H1 (cell line): ENCODE data around the gene RSAD2. TPM values are rescaled to one million over a fixed set of nuclear protein-coding genes. Genes with fewer than 3 reads are reported as not detected.

ENCODE experiments used
- CTCF ChIA-PET: fragments of 300-600 bp; sonication (Branson Sonifier 250); formaldehyde crosslinking; loops from one replicate; lab custom pipeline; 2021; ENCODE audit not compliant: partially characterized antibody; lab: Charles Lee
- POLR2A ChIA-PET: fragments of 300-600 bp; sonication (Branson Sonifier 250); formaldehyde crosslinking; loops from one replicate; lab custom pipeline; 2021; ENCODE audit warnings: inconsistent platforms; ENCODE audit not compliant: partially characterized antibody; lab: Charles Lee
- DNase-seq, 2 experiments: peaks; one replicate each; pipeline versions ENCODE4 v3.0.0 to v3.0.0-alpha.2; 2010 to 2022; ENCODE audit warnings: low spot score in 2 of 2, low read depth in 1 of 2, mixed read lengths in 1 of 2
- FAIRE-seq: peaks from 2 replicates; lab custom pipeline; 2011; peaks lifted over from hg19 to GRCh38; lab: Jason Lieb, UNC
- H2AFZ ChIP-seq: 2 replicates; pipeline ENCODE4 v1.8.1; 2012; ENCODE audit warnings: low read length, inconsistent platforms
- H2AK5ac ChIP-seq: 2 replicates; pipeline ENCODE4 v1.6.1; 2013; ENCODE audit warnings: low read depth, low read length
- H2BK120ac ChIP-seq: replicated peaks from 2 replicates; pipeline ENCODE3; 2013; ENCODE audit warnings: low read depth, low read length, inconsistent platforms
- H2BK12ac ChIP-seq: 2 replicates; pipeline ENCODE4 v1.6.1; 2013; ENCODE audit warnings: low read depth, low read length
- H2BK15ac ChIP-seq: 2 replicates; pipeline ENCODE4 v1.6.1; 2013; ENCODE audit warnings: low read length
- H2BK20ac ChIP-seq: 2 replicates; pipeline ENCODE4 v1.6.1; 2013; ENCODE audit warnings: low read length
- H2BK5ac ChIP-seq: 2 replicates; pipeline ENCODE4 v1.6.1; 2013; ENCODE audit warnings: low read depth, low read length
- H3K14ac ChIP-seq: 2 replicates; pipeline ENCODE4 v1.6.1; 2013; ENCODE audit warnings: inconsistent platforms; ENCODE audit not compliant: insufficient read length
- H3K18ac ChIP-seq: 2 replicates; pipeline ENCODE4 v1.6.1; 2013; ENCODE audit warnings: low read length; ENCODE audit errors: extremely low read depth
- H3K23ac ChIP-seq: 2 replicates; pipeline ENCODE4 v1.6.1; 2013; ENCODE audit warnings: inconsistent platforms; ENCODE audit not compliant: insufficient read length
- H3K23me2 ChIP-seq: 2 replicates; pipeline ENCODE4 v1.6.1; 2013; ENCODE audit warnings: low read depth, low read length
- H3K27ac ChIP-seq: 2 replicates; pipeline ENCODE4 v1.6.1; 2011; ENCODE audit warnings: low read depth, low read length, inconsistent platforms
- H3K27me3 ChIP-seq, 4 experiments: replicated peaks in 1 of 4; 1 replicate in 1 of 4; 2 replicates in 3 of 4; pipeline versions ENCODE4 v1.6.1 to v1.8.1; 2011 to 2013; ENCODE audit warnings: low read length in 3 of 4, mild to moderate bottlenecking in 3 of 4, inconsistent platforms in 2 of 4, mixed read lengths in 2 of 4, moderate library complexity in 1 of 4; ENCODE audit not compliant: control insufficient read depth in 3 of 4, insufficient read depth in 3 of 4; ENCODE audit errors: extremely low read depth in 1 of 4
- H3K36me3 ChIP-seq, 4 experiments: 2 replicates each; pipeline versions ENCODE4 v1.6.1 to v1.8.1; 2011 to 2013; ENCODE audit warnings: mild to moderate bottlenecking in 4 of 4, low read length in 3 of 4, moderate library complexity in 2 of 4, control low read depth in 1 of 4, inconsistent platforms in 1 of 4; ENCODE audit not compliant: insufficient read depth in 4 of 4, control insufficient read depth in 2 of 4
- H3K4ac ChIP-seq: replicated peaks from 2 replicates; pipeline ENCODE3; 2013; ENCODE audit warnings: low read length, low read depth, mixed read lengths, inconsistent platforms; ENCODE audit not compliant: insufficient read length
- H3K4me1 ChIP-seq, 4 experiments: replicated peaks in 1 of 4; 1 replicate in 1 of 4; 2 replicates in 3 of 4; pipeline versions ENCODE4 v1.6.1 to v1.8.1; 2011 to 2013; ENCODE audit warnings: low read length in 3 of 4, inconsistent platforms in 2 of 4, mixed read lengths in 1 of 4; ENCODE audit not compliant: insufficient read depth in 4 of 4, control insufficient read depth in 3 of 4
- H3K4me2 ChIP-seq, 2 experiments: 2 replicates each; pipeline versions ENCODE4 v1.6.1 to v1.8.1; 2011 to 2013; ENCODE audit warnings: low read depth in 2 of 2, low read length in 2 of 2, control low read depth in 1 of 2, inconsistent platforms in 1 of 2, mild to moderate bottlenecking in 1 of 2; ENCODE audit not compliant: insufficient read depth in 1 of 2
- H3K4me3 ChIP-seq, 4 experiments: fragments of 200-600, 300-600 bp in 1 of 4; sonication (generic), shearing (Covaris generic), sonication (Bioruptor Twin) in 1 of 4; 2 replicates each; pipeline versions ENCODE4 v1.5.1 to v1.8.1; 2011 to 2016; ENCODE audit warnings: low read length in 4 of 4, low read depth in 3 of 4, control low read depth in 2 of 4, inconsistent platforms in 2 of 4, mild to moderate bottlenecking in 2 of 4, mixed read lengths in 1 of 4, moderate library complexity in 1 of 4; ENCODE audit not compliant: insufficient read depth in 2 of 4; ENCODE audit errors: extremely low read depth in 1 of 4
- H3K56ac ChIP-seq: replicated peaks from 2 replicates; pipeline ENCODE3; 2013; ENCODE audit warnings: low read depth, mild to moderate bottlenecking, mixed read lengths, low read length, inconsistent platforms; ENCODE audit not compliant: insufficient read length
- H3K79me1 ChIP-seq: 2 replicates; pipeline ENCODE4 v1.6.1; 2013; ENCODE audit warnings: low read depth, low read length, control low read depth
- H3K79me2 ChIP-seq, 2 experiments: 2 replicates each; pipeline versions ENCODE4 v1.6.1 to v1.8.1; 2012 to 2013; ENCODE audit warnings: low read length in 2 of 2, mild to moderate bottlenecking in 2 of 2, inconsistent platforms in 1 of 2; ENCODE audit not compliant: insufficient read depth in 2 of 2, control insufficient read depth in 1 of 2
- H3K9ac ChIP-seq, 4 experiments: replicated peaks in 1 of 4; 1 replicate in 1 of 4; 2 replicates in 3 of 4; pipeline versions ENCODE4 v1.6.1 to v1.8.1; 2011 to 2013; ENCODE audit warnings: low read depth in 3 of 4, low read length in 3 of 4, control low read depth in 2 of 4, mild to moderate bottlenecking in 2 of 4, moderate library complexity in 2 of 4, inconsistent platforms in 1 of 4; ENCODE audit errors: extremely low read depth in 1 of 4
- H3K9me3 ChIP-seq, 2 experiments: 2 replicates each; pipeline versions ENCODE4 v1.6.1 to v1.8.1; 2012 to 2013; ENCODE audit warnings: mild to moderate bottlenecking in 2 of 2, moderate library complexity in 2 of 2, control low read depth in 1 of 2, inconsistent platforms in 1 of 2, low read depth in 1 of 2, low read length in 1 of 2, mixed read lengths in 1 of 2; ENCODE audit not compliant: insufficient read depth in 2 of 2
- H4K20me1 ChIP-seq, 2 experiments: replicated peaks in 1 of 2; 2 replicates each; pipeline versions ENCODE3 to v1.8.1; 2011 to 2013; ENCODE audit warnings: inconsistent platforms in 2 of 2, low read length in 2 of 2, mild to moderate bottlenecking in 1 of 2; ENCODE audit not compliant: insufficient read depth in 2 of 2, control insufficient read depth in 1 of 2
- H4K5ac ChIP-seq: 2 replicates; pipeline ENCODE4 v1.6.1; 2013; ENCODE audit warnings: low read length, low read depth, mixed read lengths, inconsistent platforms; ENCODE audit not compliant: insufficient read length
- H4K8ac ChIP-seq: 2 replicates; pipeline ENCODE4 v1.8.0; 2013; ENCODE audit warnings: mild to moderate bottlenecking, moderate library complexity, low read length, inconsistent platforms; ENCODE audit not compliant: insufficient read depth; ENCODE audit errors: extremely low read depth
- H4K91ac ChIP-seq: replicated peaks from 2 replicates; pipeline ENCODE3; 2013; ENCODE audit warnings: low read length, mixed read lengths, inconsistent platforms; ENCODE audit not compliant: insufficient read length
- BCL11A ChIP-seq, 2 experiments: IDR thresholded peaks; one replicate each; pipeline ENCODE4 v1.6.1; 2011; ENCODE audit warnings: low read depth in 2 of 2, low read length in 2 of 2, mild to moderate bottlenecking in 2 of 2
- CEBPB ChIP-seq: IDR thresholded peaks from 2 replicates; pipeline ENCODE4 v1.6.1; 2012; ENCODE audit warnings: low read depth, low read length
- KDM1A ChIP-seq: fragments of 200-600, 300-600 bp; sonication (generic); IDR thresholded peaks from 2 replicates; pipeline ENCODE4 v1.7.1; 2016; ENCODE audit warnings: mild to moderate bottlenecking, low read length, borderline replicate concordance
- MAX ChIP-seq: IDR thresholded peaks from 2 replicates; pipeline ENCODE4 v1.6.1; 2012; ENCODE audit warnings: inconsistent platforms
- RAD21 ChIP-seq, 2 experiments: IDR thresholded peaks in 1 of 2; conservative IDR thresholded peaks in 1 of 2; 2 replicates each; pipeline ENCODE4 v1.6.1; 2011; ENCODE audit warnings: low read depth in 2 of 2, low read length in 2 of 2, improper control_type of control experiment in 1 of 2, inconsistent platforms in 1 of 2, mild to moderate bottlenecking in 1 of 2, moderate library complexity in 1 of 2
- RFX5 ChIP-seq: IDR thresholded peaks from 2 replicates; pipeline ENCODE4 v1.6.1; 2011; ENCODE audit warnings: low read depth, low read length, improper control_type of control experiment, borderline replicate concordance
- SAP30 ChIP-seq: fragments of 300-600 bp; sonication (generic); IDR thresholded peaks from 2 replicates; pipeline ENCODE4 v1.7.1; 2012; ENCODE audit warnings: low read length, moderate library complexity, mild to moderate bottlenecking, inconsistent platforms; ENCODE audit not compliant: insufficient read depth, insufficient replicate concordance
- SUZ12 ChIP-seq: fragments of 200-600 bp; sonication (generic); IDR thresholded peaks from 2 replicates; pipeline ENCODE4 v1.6.1; 2012; ENCODE audit warnings: mild to moderate bottlenecking, inconsistent platforms, low read length, moderate library complexity, mixed read lengths
- TAF7 ChIP-seq: optimal IDR thresholded peaks from 2 replicates; pipeline ENCODE3; 2011; ENCODE audit warnings: low read depth, mild to moderate bottlenecking, inconsistent platforms, low read length, moderate library complexity, borderline replicate concordance
- TEAD4 ChIP-seq: IDR thresholded peaks from 2 replicates; pipeline ENCODE4 v1.6.1; 2012; ENCODE audit warnings: low read depth, low read length, inconsistent platforms, mixed read lengths
- WGBS, 2 experiments: shearing (Covaris generic) in 1 of 2; methylation state at CpG; one replicate each; pipeline versions ENCODE4 v1.1.6 to v1.1.7; 2013 to 2015; ENCODE audit warnings: low lambda C conversion rate in 2 of 2, mixed read lengths in 2 of 2, inconsistent platforms in 1 of 2, low coverage in 1 of 2, missing lambda C conversion rate in 1 of 2; ENCODE audit not compliant: insufficient replicate concordance in 2 of 2, insufficient coverage in 1 of 2, insufficient read length in 1 of 2; ENCODE audit errors: extremely low coverage in 1 of 2, missing lambda C conversion rate in 1 of 2; 5-methylcytosine and 5-hydroxymethylcytosine counted together
- polyA plus RNA-seq, 7 experiments: library from polyadenylated mRNA; depleted of rRNA in 3 of 7; stranded (reverse) in 5 of 7; unstranded in 2 of 7; fragments of >200 nt in 5 of 7; fragments of 200-250 nt in 2 of 7; gene quantifications; 1 replicate in 5 of 7; 2 replicates in 1 of 7; 4 replicates in 1 of 7; pipeline versions ENCODE4 v1.2.1 to v1.2.3, GENCODE V29; 2011 to 2013; ENCODE audit warnings: missing spikeins in 2 of 7, mixed read lengths in 2 of 7
- total RNA-seq: library from RNA; stranded (reverse); fragmentation: NEBNext Ultra II Directional; extraction: Animal tissue kit (Norgen Biotek cat#: 25700); gene quantifications from 2 replicates; pipeline ENCODE4 v1.2.1, GENCODE V29; 2021

RSAD2 gene
- total and polyA plus RNA-seq, 2 of the 8 experiments (the other 6 are each of a cell fraction or from before 2014, with no cell fraction given) = not detected

GRCh38 chr2:6933911-6934310 lies 56.3 kb downstream of the RSAD2 start:
- H3K23me2 ChIP-seq = no peaks in the 10 kb centered on the region
- no peak for FAIRE-seq
- WGBS, 2 experiments = 86% methylated on average over 3 of the region's 3 CpGs; no CpG with 5 or more reads in 1 of the 2 experiments
- H3K4me2 ChIP-seq = no peak overlapping the region
- CTCF ChIA-PET = interaction anchor here (1.4 kb wide), 1 partner anchor 81 kb away, joined by 5 read pairs; no protein-coding TSS in a partner anchor
- no peak overlapping the region for H3K4me3 ChIP-seq
- no peak overlapping the region for H3K9ac ChIP-seq
- no peak overlapping the region for H2BK15ac ChIP-seq
- H3K79me2 ChIP-seq = peaks cover 0 to 22% of the 10 kb centered on the region in 2 experiments; a peak in 2 of 4 replicates
- no peak overlapping the region for H3K18ac ChIP-seq
- H2BK5ac ChIP-seq = no peak overlapping the region
- H3K27me3 ChIP-seq = no peaks in the 10 kb centered on the region
- H3K36me3 ChIP-seq = no peaks in the 10 kb centered on the region
- no peak for DNase-seq
- POLR2A ChIA-PET = no interaction called here
- H3K4ac ChIP-seq = no peak overlapping the region
- no peak overlapping the region for H4K91ac ChIP-seq
- peaks cover 4% of the 10 kb centered on the region; the same call in 1 of the 2 replicates for H3K79me1 ChIP-seq
- H3K27ac ChIP-seq = no peak overlapping the region
- TF ChIP-seq BCL11A (IDR thresholded peaks at IDR 0.05; ENCODE audit: low read depth in 2 of 2, low read length in 2 of 2) (no peak), KDM1A (no peak), RAD21 (IDR thresholded peaks at IDR 0.05 in 1 of 2, conservative IDR thresholded peaks at IDR 0.05 in 1 of 2; ENCODE audit: low read depth in 2 of 2, low read length in 2 of 2) (no peak), MAX (no peak), CEBPB (no peak), SUZ12 (no peak), TEAD4 (no peak), RFX5 (no peak), SAP30 (no peak), TAF7 (no peak)
- TF ChIP-seq, all 59 proteins: peak for 0
- H4K20me1 ChIP-seq = peaks cover 3% of the 10 kb centered on the region in 2 experiments
- H4K8ac ChIP-seq = no peak overlapping the region
- H3K56ac ChIP-seq = no peak overlapping the region
- H4K5ac ChIP-seq = no peak overlapping the region
- H3K9me3 ChIP-seq = no peaks in the 10 kb centered on the region
- no peak overlapping the region for H2BK120ac ChIP-seq
- H2AFZ ChIP-seq = no peak overlapping the region
- no peak overlapping the region for H2AK5ac ChIP-seq
- H3K14ac ChIP-seq = no peak overlapping the region
- no peak overlapping the region for H2BK12ac ChIP-seq
- H2BK20ac ChIP-seq = no peak overlapping the region
- no peak overlapping the region for H3K23ac ChIP-seq
- peaks cover 0 to 15% (median 6%) of the 10 kb centered on the region in 4 experiments; a peak in 5 of 7 replicates for H3K4me1 ChIP-seq
